GM13977 (cell line): ENCODE data around the gene SALL1.

Experiments
- DNase-seq: peaks from one replicate; pipeline ENCODE4 v3.0.0; 2012; ENCODE audit warnings: low spot score
- in situ Hi-C: fragments of 300-500 bp; cut with MboI; formaldehyde crosslinking; loops from one replicate; pipeline ENCODE4 v1.12.0; 2022; ENCODE audit warnings: low sequenced_read_pairs, low pct_unique_long_range_greater_than_20kb, mixed read lengths, inconsistent platforms; ENCODE audit not compliant: unreplicated experiment
- TF ChIP-seq, protein P1 (sequence below): IDR thresholded peaks from 2 replicates; pipeline ENCODE4 v1.5.1; 2012; ENCODE audit warnings: mild to moderate bottlenecking, control low read depth; ENCODE audit not compliant: insufficient read depth; ENCODE audit errors: extremely low read depth, missing control alignments

SALL1 gene

DNA sequence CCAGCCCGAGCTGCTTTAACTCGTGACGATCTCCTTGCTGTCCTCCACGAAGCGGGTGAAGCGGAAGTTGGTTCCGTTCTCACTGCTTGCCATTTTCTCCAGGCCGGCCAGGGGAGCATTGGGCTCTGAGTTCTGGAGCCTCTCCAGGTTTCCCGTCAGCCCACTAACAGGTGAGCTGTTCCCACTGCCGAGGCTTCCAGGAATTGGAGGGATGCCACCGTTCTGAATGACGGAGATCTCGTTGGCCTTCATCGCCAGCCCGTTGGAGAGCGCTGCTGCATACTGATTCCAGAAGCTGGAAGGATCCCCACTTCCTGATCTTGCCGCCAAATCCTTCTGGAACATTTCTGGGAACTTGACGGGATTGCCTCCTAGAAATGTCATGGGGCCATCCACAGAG lies 14.0 kb downstream of the SALL1 start:
- DNase-seq = no peak
- TF ChIP-seq, protein P1, sequence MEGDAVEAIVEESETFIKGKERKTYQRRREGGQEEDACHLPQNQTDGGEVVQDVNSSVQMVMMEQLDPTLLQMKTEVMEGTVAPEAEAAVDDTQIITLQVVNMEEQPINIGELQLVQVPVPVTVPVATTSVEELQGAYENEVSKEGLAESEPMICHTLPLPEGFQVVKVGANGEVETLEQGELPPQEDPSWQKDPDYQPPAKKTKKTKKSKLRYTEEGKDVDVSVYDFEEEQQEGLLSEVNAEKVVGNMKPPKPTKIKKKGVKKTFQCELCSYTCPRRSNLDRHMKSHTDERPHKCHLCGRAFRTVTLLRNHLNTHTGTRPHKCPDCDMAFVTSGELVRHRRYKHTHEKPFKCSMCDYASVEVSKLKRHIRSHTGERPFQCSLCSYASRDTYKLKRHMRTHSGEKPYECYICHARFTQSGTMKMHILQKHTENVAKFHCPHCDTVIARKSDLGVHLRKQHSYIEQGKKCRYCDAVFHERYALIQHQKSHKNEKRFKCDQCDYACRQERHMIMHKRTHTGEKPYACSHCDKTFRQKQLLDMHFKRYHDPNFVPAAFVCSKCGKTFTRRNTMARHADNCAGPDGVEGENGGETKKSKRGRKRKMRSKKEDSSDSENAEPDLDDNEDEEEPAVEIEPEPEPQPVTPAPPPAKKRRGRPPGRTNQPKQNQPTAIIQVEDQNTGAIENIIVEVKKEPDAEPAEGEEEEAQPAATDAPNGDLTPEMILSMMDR = no peak
- in situ Hi-C loops = no loop called here

DNA sequence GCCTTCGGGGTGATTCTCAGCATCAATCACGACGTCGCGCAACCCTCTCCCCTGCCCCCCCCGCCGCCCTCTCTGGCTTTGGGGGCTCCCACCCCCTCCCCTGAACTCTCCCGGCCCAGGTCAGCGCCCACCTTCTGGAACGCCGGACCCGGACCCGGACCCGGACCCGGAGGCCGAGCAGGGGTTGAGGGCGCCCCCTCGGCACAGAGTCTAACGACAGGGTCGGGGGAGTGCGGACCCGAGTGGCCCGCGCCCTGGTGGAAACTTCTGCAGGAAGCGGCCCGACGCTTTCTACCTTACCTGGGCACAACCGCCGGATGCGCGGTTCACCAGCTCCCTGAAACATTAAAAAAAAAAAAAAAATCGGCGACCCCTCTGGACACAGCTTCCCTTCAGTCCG lies 16.2 kb downstream of the SALL1 start:
- in situ Hi-C loops = no loop called here
- TF ChIP-seq, protein P1 = no peak
- DNase-seq = no peak

DNA sequence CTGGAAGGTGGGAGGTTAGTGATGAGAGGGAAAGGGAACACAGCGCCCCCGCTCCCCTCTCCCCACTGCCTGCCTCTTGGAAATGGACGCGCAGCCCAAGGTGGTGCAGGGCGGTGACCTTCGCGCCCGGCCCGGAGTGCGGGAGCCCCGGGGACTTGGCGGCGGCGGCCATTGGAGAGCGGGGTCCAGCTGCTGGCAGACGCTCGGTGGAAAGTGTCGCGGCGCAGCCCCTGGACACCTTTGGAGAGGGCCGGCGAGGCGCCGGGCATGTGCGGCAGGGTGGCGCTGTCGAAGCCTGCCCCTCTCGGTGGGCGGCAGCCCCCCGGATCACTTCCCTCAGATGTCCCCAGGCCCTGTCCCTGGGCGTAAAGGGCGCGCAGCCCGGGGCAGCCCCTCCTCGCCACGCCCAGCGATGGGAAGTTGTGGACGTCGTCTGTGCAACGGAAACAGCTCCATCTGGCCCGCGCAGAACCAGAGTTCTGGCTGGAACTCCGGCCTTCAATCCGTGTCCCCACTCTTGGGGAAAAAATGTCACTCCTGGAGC lies 16.7 kb downstream of the SALL1 start:
- DNase-seq = no peak
- in situ Hi-C loops = no loop called here
- TF ChIP-seq, protein P1 = no peak

DNA sequence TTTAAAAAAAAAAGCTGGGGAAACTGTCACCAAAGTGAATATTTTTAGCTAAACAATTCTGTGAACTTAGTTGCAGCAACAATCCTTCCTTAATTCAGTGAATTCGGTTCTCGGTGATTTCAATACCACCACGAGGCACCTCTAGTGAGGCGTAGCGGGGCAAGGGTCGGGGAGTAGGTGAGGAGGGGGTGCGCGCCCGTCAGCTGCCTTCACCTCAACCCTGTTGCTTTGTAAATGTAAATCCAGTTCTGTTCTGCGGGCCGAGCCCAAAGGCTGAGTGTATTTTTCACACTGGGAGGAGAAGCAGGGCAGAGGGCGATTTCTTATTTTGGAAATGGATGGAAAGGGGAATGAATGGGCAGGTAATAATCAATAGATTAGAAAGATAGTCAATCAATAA lies 17.4 kb downstream of the SALL1 start:
- in situ Hi-C loops = no loop called here
- TF ChIP-seq, protein P1 = no peak

DNA sequence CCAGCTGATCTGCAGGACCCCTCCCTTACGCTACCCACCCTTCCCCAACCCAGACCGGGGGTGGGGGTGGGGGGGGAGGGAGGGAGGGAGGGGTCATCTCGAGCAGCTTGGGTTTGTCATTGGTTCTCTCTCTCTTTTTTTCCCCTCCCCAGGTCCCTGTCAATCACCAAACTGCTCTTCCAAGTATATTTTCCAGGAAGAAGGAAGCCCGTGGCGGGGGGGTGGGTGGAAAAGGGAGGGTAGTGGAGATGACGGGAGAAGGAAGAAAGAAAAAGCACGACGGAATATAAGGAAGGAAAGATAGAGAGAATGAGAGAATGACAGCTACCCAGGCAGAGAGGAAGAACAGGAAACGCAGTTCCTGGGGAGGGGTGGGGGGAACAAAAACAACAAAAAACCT lies 17.9 kb downstream of the SALL1 start:
- TF ChIP-seq, protein P1 = no peak
- in situ Hi-C loops = no loop called here
- DNase-seq = no peak

More for the DNA sequence above, 17.4 kb downstream of the SALL1 start:
- DNase-seq = no peak

DNA sequence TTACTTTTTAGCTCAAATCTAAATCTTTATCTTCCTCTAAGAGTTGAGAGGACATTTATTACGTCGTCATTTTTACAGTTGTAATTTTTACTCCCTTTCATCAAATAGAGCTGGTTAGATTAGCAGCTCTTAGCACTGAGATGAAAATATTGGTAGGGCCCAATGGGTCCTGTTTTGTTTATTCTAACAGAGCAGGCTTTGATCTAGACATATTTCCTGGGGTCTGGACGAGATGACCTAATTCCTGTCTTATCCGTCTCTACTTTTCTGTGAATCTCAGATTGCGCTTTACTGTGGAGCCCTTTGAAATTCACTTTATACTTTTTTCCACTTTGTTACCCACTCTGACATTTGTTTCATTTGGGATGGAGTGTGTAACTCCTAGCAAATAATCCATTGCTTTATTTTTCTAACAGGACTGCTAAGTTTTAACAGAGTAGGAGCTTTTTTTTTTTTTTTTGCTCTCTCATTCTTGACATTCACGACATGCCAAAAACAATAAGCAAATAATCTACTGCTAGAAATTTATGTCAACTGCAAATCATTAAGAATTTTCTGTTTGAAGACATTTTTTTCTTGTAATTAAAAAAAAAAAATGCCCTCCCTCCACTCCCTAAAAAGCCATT lies 18.5 kb downstream of the SALL1 start:
- in situ Hi-C loops = no loop called here
- no peak for DNase-seq
- TF ChIP-seq, protein P1 = no peak

DNA sequence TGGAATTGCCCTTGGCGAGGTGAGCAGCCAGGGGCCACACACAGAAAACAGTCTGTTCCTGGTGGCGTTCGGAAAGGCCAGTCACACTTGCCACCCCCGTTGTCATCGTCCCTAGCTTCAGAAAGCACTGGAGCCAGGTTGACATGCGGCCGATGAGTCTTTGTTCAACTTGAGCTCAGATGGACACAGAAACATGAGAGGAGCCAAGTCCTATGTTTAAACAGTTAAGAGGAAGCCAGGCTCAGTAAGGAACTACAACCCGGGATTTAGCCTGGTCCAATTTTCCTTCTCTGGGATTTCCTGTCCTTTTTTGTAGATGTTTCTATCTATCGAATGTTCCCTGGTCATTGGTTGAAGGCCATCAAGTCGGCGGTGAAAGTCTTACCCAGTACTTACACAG lies 19.5 kb downstream of the SALL1 start:
- no peak for DNase-seq
- in situ Hi-C loops = no loop called here
- TF ChIP-seq, protein P1 = no peak
